A549 (cell line): Measurements from ENCODE around the gene RAP1GAP2. TPM values are rescaled to one million over a fixed set of nuclear protein-coding genes. Genes with fewer than 3 reads are reported as not detected.

Experiments
- ATOH8 ChIP-seq: fragments of 250-450 bp; sonication (Bioruptor Pico); IDR thresholded peaks from 2 replicates; pipeline ENCODE4 v1.5.0; 2020; ENCODE audit warnings: low read depth, mild to moderate bottlenecking, moderate library complexity
- BCL3 ChIP-seq: fragments of >200 bp; sonication (Bioruptor Twin); formaldehyde crosslinking; IDR thresholded peaks from 3 replicates; pipeline ENCODE4 v1.6.1; 2016
- CBX2 ChIP-seq: fragments of 200-600 bp; sonication (generic); IDR thresholded peaks from 2 replicates; pipeline ENCODE4 v1.6.1; 2016; ENCODE audit warnings: low read depth, mild to moderate bottlenecking, borderline replicate concordance
- CEBPB ChIP-seq, 2 experiments: fragments of >200 bp in 1 of 2; sonication (Bioruptor Twin) in 1 of 2; formaldehyde crosslinking in 1 of 2; IDR thresholded peaks; 2 replicates each; pipeline ENCODE4 v1.6.1; 2012 to 2016
- CHD2 ChIP-seq: fragments of 150-350 bp; IDR thresholded peaks from 2 replicates; pipeline ENCODE4 v1.6.1; 2014; ENCODE audit warnings: low read length; ENCODE audit not compliant: partially characterized antibody
- CTCF ChIP-seq: fragments of >200 bp; sonication (Bioruptor Twin); formaldehyde crosslinking; IDR thresholded peaks from 3 replicates; pipeline ENCODE4 v1.5.1; 2016
- EHMT2 ChIP-seq: fragments of 200-600 bp; sonication (generic); IDR thresholded peaks from 2 replicates; pipeline ENCODE4 v1.6.1; 2016; ENCODE audit warnings: antibody characterized with exemption, low read depth, mild to moderate bottlenecking, moderate library complexity
- EP300 ChIP-seq, 2 experiments: fragments of >200 bp; sonication (Bioruptor Twin); formaldehyde crosslinking; IDR thresholded peaks; 2 replicates in 1 of 2; 3 replicates in 1 of 2; pipeline ENCODE4 v1.6.1; 2016 to 2017
- FOSL2 ChIP-seq, 2 experiments: fragments of 450-650 bp in 1 of 2; fragments of >200 bp in 1 of 2; sonication (Bioruptor Twin) in 1 of 2; formaldehyde crosslinking; IDR thresholded peaks; 2 replicates each; pipeline versions ENCODE4 v1.5.0 to v1.6.1; 2016 to 2020; ENCODE audit warnings: mild to moderate bottlenecking in 1 of 2, moderate library complexity in 1 of 2
- GATA3 ChIP-seq: IDR thresholded peaks from 2 replicates; pipeline ENCODE4 v1.6.1; 2012; ENCODE audit warnings: borderline replicate concordance
- HDAC2 ChIP-seq: fragments of 200-600 bp; sonication (generic); IDR thresholded peaks from 2 replicates; pipeline ENCODE4 v1.6.1; 2016
- HES2 ChIP-seq: fragments of >200 bp; sonication (Bioruptor Twin); formaldehyde crosslinking; IDR thresholded peaks from 2 replicates; pipeline ENCODE4 v1.6.1; 2016
- HOXA7 ChIP-seq: fragments of 250-450 bp; sonication (Bioruptor Pico); IDR thresholded peaks from 2 replicates; pipeline ENCODE4 v1.5.0; 2020; ENCODE audit warnings: mild to moderate bottlenecking, moderate library complexity
- HOXB13 ChIP-seq: fragments of 250-450 bp; sonication (Bioruptor Pico); IDR thresholded peaks from 2 replicates; pipeline ENCODE4 v1.5.0; 2020; ENCODE audit warnings: low read depth, mild to moderate bottlenecking, moderate library complexity
- MAZ ChIP-seq: fragments of 150-350 bp; IDR thresholded peaks from 2 replicates; pipeline ENCODE4 v1.6.1; 2014; ENCODE audit warnings: antibody characterized with exemption, low read depth, low read length, borderline replicate concordance
- MYC ChIP-seq: IDR thresholded peaks from 2 replicates; pipeline ENCODE4 v1.6.1; 2012; ENCODE audit warnings: mild to moderate bottlenecking, inconsistent platforms, low read length, improper control_type of control experiment, borderline replicate concordance
- NFE2L2 ChIP-seq: fragments of 150-350 bp; conservative IDR thresholded peaks from 2 replicates; pipeline ENCODE4 v1.6.1; 2014; ENCODE audit warnings: low read length
- NPAS2 ChIP-seq: fragments of 250-450 bp; sonication (Bioruptor Pico); IDR thresholded peaks from 2 replicates; pipeline ENCODE4 v1.8.0; 2022; ENCODE audit warnings: mild to moderate bottlenecking, moderate library complexity, borderline replicate concordance
- NR3C1 ChIP-seq: fragments of >200 bp; sonication (Bioruptor Twin); formaldehyde crosslinking; IDR thresholded peaks from 3 replicates; pipeline ENCODE4 v1.6.1; 2017
- PBX3 ChIP-seq: IDR thresholded peaks from 2 replicates; pipeline ENCODE4 v1.6.1; 2012
- POLR2A ChIP-seq: IDR thresholded peaks from 2 replicates; pipeline ENCODE4 v1.6.1; 2012; ENCODE audit warnings: mild to moderate bottlenecking, low read length
- POLR2AphosphoS2 ChIP-seq: conservative IDR thresholded peaks from 2 replicates; pipeline ENCODE4 v1.6.1; 2012; ENCODE audit warnings: low read length, improper control_type of control experiment, inconsistent platforms
- RAD21 ChIP-seq, 2 experiments: fragments of >200 bp in 1 of 2; sonication (Bioruptor Twin) in 1 of 2; formaldehyde crosslinking in 1 of 2; IDR thresholded peaks in 1 of 2; conservative IDR thresholded peaks in 1 of 2; 2 replicates in 1 of 2; 3 replicates in 1 of 2; pipeline ENCODE4 v1.6.1; 2012 to 2018; ENCODE audit warnings: inconsistent platforms in 1 of 2
- RARB ChIP-seq: fragments of 250-450 bp; sonication (Bioruptor Pico); IDR thresholded peaks from 2 replicates; pipeline ENCODE4 v1.8.0; 2021; ENCODE audit warnings: mild to moderate bottlenecking, moderate library complexity
- REST ChIP-seq: fragments of 200-600 bp; sonication (generic); IDR thresholded peaks from 2 replicates; pipeline ENCODE4 v1.6.1; 2016; ENCODE audit warnings: antibody characterized with exemption, mild to moderate bottlenecking, moderate library complexity
- TFCP2L1 ChIP-seq: fragments of 250-450 bp; sonication (Bioruptor Pico); IDR thresholded peaks from 2 replicates; pipeline ENCODE4 v1.5.0; 2021; ENCODE audit warnings: mild to moderate bottlenecking
- USF2 ChIP-seq: fragments of 450-650 bp; IDR thresholded peaks from 2 replicates; pipeline ENCODE4 v1.6.1; 2014; ENCODE audit warnings: antibody characterized with exemption
- ZC3H11A ChIP-seq: fragments of 450-650 bp; IDR thresholded peaks from 2 replicates; pipeline ENCODE4 v1.6.1; 2014; ENCODE audit warnings: antibody characterized with exemption, mild to moderate bottlenecking
- ZFP36 ChIP-seq: fragments of 450-650 bp; IDR thresholded peaks from 2 replicates; pipeline ENCODE4 v1.6.1; 2014; ENCODE audit warnings: borderline replicate concordance; ENCODE audit not compliant: partially characterized antibody
- ZNF302 ChIP-seq: fragments of 250-450 bp; sonication (Bioruptor Pico); IDR thresholded peaks from 2 replicates; pipeline ENCODE4 v1.9.0; 2021; ENCODE audit warnings: inconsistent platforms, mild to moderate bottlenecking, moderate library complexity
- ZSCAN20 ChIP-seq: fragments of 250-450 bp; sonication (Bioruptor Pico); IDR thresholded peaks from 2 replicates; pipeline ENCODE4 v1.8.0; 2022; ENCODE audit warnings: mild to moderate bottlenecking, moderate library complexity
- polyA plus RNA-seq, 4 experiments: library from polyadenylated mRNA; depleted of rRNA in 3 of 4; stranded (reverse); fragments of >200 nt; fragmentation: RNase III in 1 of 4; extraction: RNeasy Plus Mini Kit Qiagen cat#74134 plus additional on column Dnase treatment in 1 of 4; gene quantifications; 2 replicates in 3 of 4; 3 replicates in 1 of 4; pipeline ENCODE4 v1.2.3, GENCODE V29; 2011 to 2017

RAP1GAP2 gene
- polyA plus RNA-seq, 2 of the 4 experiments (the other 2 are of a cell fraction): 8.3 to 20.8 TPM

GRCh38 chr17:3048727-3049471 is 252.7 kb downstream of the RAP1GAP2 start (continued):
- TF ChIP-seq REST (no peak), NR3C1 (no peak), ZC3H11A (no peak), POLR2A (peak; percentile 80), USF2 (no peak), MAZ (peak; percentile 93), ATOH8 (CRISPR knock-in tag) (no peak), HOXB13 (CRISPR knock-in tag) (peak; percentile 47; the same call in 1 of the 2 replicates), BCL3 (peak; percentile 60; the same call in 1 of the 3 replicates), CHD2 (no peak), HES2 (no peak), RARB (CRISPR knock-in tag) (no peak), NPAS2 (CRISPR knock-in tag) (no peak), GATA3 (no peak), NFE2L2 (no peak), POLR2AphosphoS2 (no peak), EP300 (IDR thresholded peaks at IDR 0.05) (no peak), HDAC2 (no peak), CEBPB (IDR thresholded peaks at IDR 0.05) (no peak), EHMT2 (peak; percentile 52; the same call in 1 of the 2 replicates), ZFP36 (no peak), TFCP2L1 (CRISPR knock-in tag) (no peak), FOSL2 (IDR thresholded peaks at IDR 0.05) (no peak), FOSL2 (CRISPR knock-in tag; IDR thresholded peaks at IDR 0.05) (no peak), MYC (no peak), HOXA7 (CRISPR knock-in tag) (no peak), PBX3 (no peak), CBX2 (no peak), RAD21 (conservative IDR thresholded peaks at IDR 0.05 in 1 of 2, IDR thresholded peaks at IDR 0.05 in 1 of 2) (peak; percentile 97 to 99), ZNF302 (no peak), ZSCAN20 (CRISPR knock-in tag) (no peak), CTCF (peak; percentile 95)
